NB4 (cell line): Measurements from ENCODE around the gene TRAPPC12.
A peak's percentile ranks its signal among the peaks of the same experiment; 100 is the strongest.
"Not testable (repeated sequence)": the region's sequence is repeated elsewhere in the genome, so short reads cannot be mapped to it uniquely, and the experiment has no call there.

Experiments used
- DNase-seq: peaks from one replicate; pipeline ENCODE4 v3.0.0; 2010; ENCODE audit warnings: low read depth
- H3K4me3 ChIP-seq: one replicate; pipeline ENCODE4 v1.5.1; 2011; ENCODE audit warnings: mild to moderate bottlenecking, low read depth, low read length, moderate library complexity
- CTCF ChIP-seq: IDR thresholded peaks from one replicate; pipeline ENCODE4 v1.5.1; 2012; ENCODE audit warnings: low read depth, low read length
- MAX ChIP-seq: IDR thresholded peaks from 2 replicates; pipeline ENCODE4 v1.6.1; 2011; ENCODE audit warnings: low read depth, low read length
- MYC ChIP-seq: IDR thresholded peaks from 2 replicates; pipeline ENCODE4 v1.6.1; 2011; ENCODE audit warnings: low read depth, low read length
- POLR2A ChIP-seq: IDR thresholded peaks from 2 replicates; pipeline ENCODE4 v1.6.1; 2011; ENCODE audit warnings: mild to moderate bottlenecking; ENCODE audit not compliant: insufficient read length; ENCODE audit errors: extremely low read depth

Gene TRAPPC12

GRCh38 chr2:3345621-3346020 is 33.9 kb upstream of the TRAPPC12 start:
- TF ChIP-seq MAX = no peak
- TF ChIP-seq CTCF = no peak
- no peak for TF ChIP-seq POLR2A
- TF ChIP-seq MYC = no peak
- no peak for DNase-seq
- H3K4me3 ChIP-seq = no peak overlapping the region

GRCh38 chr2:3348767-3349166 is 30.7 kb upstream of the TRAPPC12 start:
- H3K4me3 ChIP-seq = no peak overlapping the region
- DNase-seq = no peak
- TF ChIP-seq MYC (no peak), CTCF (no peak), POLR2A (no peak), MAX (no peak)

- DNase-seq = no peak
- no peak overlapping the region for H3K4me3 ChIP-seq
- TF ChIP-seq MYC (no peak), MAX (no peak), CTCF (no peak), POLR2A (no peak)
Measured at GRCh38 chr2:3349211-3349693, 30.2 kb upstream of the TRAPPC12 start.

- no peak for DNase-seq
- TF ChIP-seq MYC (no peak), MAX (no peak), CTCF (no peak), POLR2A (no peak)
- no peak overlapping the region for H3K4me3 ChIP-seq
Measured at GRCh38 chr2:3354986-3355385, 24.5 kb upstream of the TRAPPC12 start.

GRCh38 chr2:3355951-3356569 is 23.4 kb upstream of the TRAPPC12 start:
- DNase-seq = no peak
- TF ChIP-seq CTCF (no peak), MYC (no peak), MAX (no peak), POLR2A (no peak)
- H3K4me3 ChIP-seq = no peak overlapping the region

- no peak overlapping the region for H3K4me3 ChIP-seq
- no peak for DNase-seq
- TF ChIP-seq CTCF = no peak
- no peak for TF ChIP-seq MAX
- no peak for TF ChIP-seq POLR2A
- no peak for TF ChIP-seq MYC
Measured at GRCh38 chr2:3356799-3357198, 22.7 kb upstream of the TRAPPC12 start.

GRCh38 chr2:3357446-3357845 is 22.0 kb upstream of the TRAPPC12 start:
- not testable (repeated sequence) for H3K4me3 ChIP-seq
- peak; percentile 64 for DNase-seq
